ENCODE results near the gene HTRA3.

- TF ChIP-seq, protein P1, sequence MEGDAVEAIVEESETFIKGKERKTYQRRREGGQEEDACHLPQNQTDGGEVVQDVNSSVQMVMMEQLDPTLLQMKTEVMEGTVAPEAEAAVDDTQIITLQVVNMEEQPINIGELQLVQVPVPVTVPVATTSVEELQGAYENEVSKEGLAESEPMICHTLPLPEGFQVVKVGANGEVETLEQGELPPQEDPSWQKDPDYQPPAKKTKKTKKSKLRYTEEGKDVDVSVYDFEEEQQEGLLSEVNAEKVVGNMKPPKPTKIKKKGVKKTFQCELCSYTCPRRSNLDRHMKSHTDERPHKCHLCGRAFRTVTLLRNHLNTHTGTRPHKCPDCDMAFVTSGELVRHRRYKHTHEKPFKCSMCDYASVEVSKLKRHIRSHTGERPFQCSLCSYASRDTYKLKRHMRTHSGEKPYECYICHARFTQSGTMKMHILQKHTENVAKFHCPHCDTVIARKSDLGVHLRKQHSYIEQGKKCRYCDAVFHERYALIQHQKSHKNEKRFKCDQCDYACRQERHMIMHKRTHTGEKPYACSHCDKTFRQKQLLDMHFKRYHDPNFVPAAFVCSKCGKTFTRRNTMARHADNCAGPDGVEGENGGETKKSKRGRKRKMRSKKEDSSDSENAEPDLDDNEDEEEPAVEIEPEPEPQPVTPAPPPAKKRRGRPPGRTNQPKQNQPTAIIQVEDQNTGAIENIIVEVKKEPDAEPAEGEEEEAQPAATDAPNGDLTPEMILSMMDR (IDR thresholded peaks at IDR 0.05; ENCODE audit: low read depth, low read length), result no peak
- no peak for TF ChIP-seq EZH2phosphoT487 (IDR thresholded peaks at IDR 0.05; ENCODE audit: low read depth)
These were observed 83.7 kb downstream of the HTRA3 start for GRCh38 chr4:8353158-8353669.
